IMR-90 (cell line): ENCODE measurements around the gene TAPT1. TPM values are rescaled to one million over a fixed set of nuclear protein-coding genes. Genes with fewer than 3 reads are reported as not detected.

ENCODE experiments used
- ATAC-seq: fragments of 200-7000 bp; cut with Tn5 transposase; 2 replicates; pipeline ENCODE4 v1.9.1; 2020; ENCODE audit warnings: low read depth, mild to moderate bottlenecking, moderate library complexity
- BruUV-seq: library from RNA; stranded (reverse); fragments of 400-500 nt; replicated peaks from 2 replicates; lab custom pipeline; 2021; lab: Mats Ljungman, UMichigan
- CTCF ChIA-PET: fragments of 300-600 bp; formaldehyde crosslinking; extraction: SDS; loops from one replicate; lab custom pipeline; 2021; ENCODE audit warnings: antibody characterized with exemption; lab: Yijun Ruan, JAX
- POLR2A ChIA-PET: fragments of 300-600 bp; sonication (Branson Sonifier 250); formaldehyde crosslinking; loops from one replicate; lab custom pipeline; 2022; ENCODE audit warnings: antibody characterized with exemption; ENCODE audit not compliant: unreplicated experiment; lab: Charles Lee
- DNase-seq: peaks from one replicate; pipeline ENCODE4 v3.0.0; 2013
- H2AFZ ChIP-seq: replicated peaks from 2 replicates; pipeline ENCODE3; 2013; ENCODE audit warnings: low read length, mild to moderate bottlenecking; ENCODE audit not compliant: poor library complexity
- H2AK5ac ChIP-seq: 2 replicates; pipeline ENCODE4 v1.6.1; 2013; ENCODE audit warnings: low read depth, low read length, inconsistent platforms
- H2AK9ac ChIP-seq: replicated peaks from 2 replicates; pipeline ENCODE3; 2013; ENCODE audit warnings: mild to moderate bottlenecking, low read depth, low read length, moderate library complexity; ENCODE audit not compliant: poor library complexity
- H2BK120ac ChIP-seq: 2 replicates; pipeline ENCODE4 v1.6.1; 2013; ENCODE audit warnings: low read depth, low read length, inconsistent platforms
- H2BK15ac ChIP-seq: 3 replicates; pipeline ENCODE4 v1.6.1; 2013; ENCODE audit warnings: low read depth, low read length, inconsistent platforms
- H2BK20ac ChIP-seq: 2 replicates; pipeline ENCODE4 v1.6.1; 2013; ENCODE audit warnings: low read depth, mild to moderate bottlenecking, inconsistent platforms, low read length, moderate library complexity
- H2BK5ac ChIP-seq: 2 replicates; pipeline ENCODE4 v1.6.1; 2013; ENCODE audit warnings: mild to moderate bottlenecking, low read depth, low read length, inconsistent platforms; ENCODE audit not compliant: poor library complexity, severe bottlenecking
- H3K14ac ChIP-seq: replicated peaks from 2 replicates; pipeline ENCODE4 v1.6.1; 2013; ENCODE audit warnings: low read depth, low read length, inconsistent platforms
- H3K18ac ChIP-seq: 2 replicates; pipeline ENCODE4 v1.6.1; 2013; ENCODE audit warnings: low read depth, low read length, control low read depth
- H3K23ac ChIP-seq: 2 replicates; pipeline ENCODE4 v1.6.1; 2013; ENCODE audit warnings: low read depth, low read length, inconsistent platforms
- H3K27ac ChIP-seq: 2 replicates; pipeline ENCODE4 v1.5.1; 2013; ENCODE audit warnings: mild to moderate bottlenecking, control low read depth, low read length; ENCODE audit not compliant: insufficient read depth
- H3K27me3 ChIP-seq: 2 replicates; pipeline ENCODE4 v1.6.1; 2013; ENCODE audit warnings: low read length; ENCODE audit not compliant: control insufficient read depth, insufficient read depth
- H3K36me3 ChIP-seq: 2 replicates; pipeline ENCODE4 v1.6.1; 2013; ENCODE audit warnings: low read length, mixed read lengths; ENCODE audit not compliant: control insufficient read depth, insufficient read depth
- H3K4ac ChIP-seq: 2 replicates; pipeline ENCODE4 v1.6.1; 2013; ENCODE audit warnings: low read depth, low read length, inconsistent platforms
- H3K4me1 ChIP-seq: 2 replicates; pipeline ENCODE4 v1.6.1; 2013; ENCODE audit warnings: low read length, mixed read lengths; ENCODE audit not compliant: control insufficient read depth, insufficient read depth
- H3K4me2 ChIP-seq: 2 replicates; pipeline ENCODE4 v1.6.1; 2013; ENCODE audit warnings: low read depth, mild to moderate bottlenecking, control low read depth, low read length, moderate library complexity
- H3K4me3 ChIP-seq: 2 replicates; pipeline ENCODE4 v1.5.1; 2013; ENCODE audit warnings: low read depth, mild to moderate bottlenecking, control low read depth, low read length, moderate library complexity; ENCODE audit not compliant: insufficient read depth
- H3K56ac ChIP-seq: 2 replicates; pipeline ENCODE4 v1.6.1; 2013; ENCODE audit warnings: low read length, inconsistent platforms; ENCODE audit not compliant: insufficient read depth; ENCODE audit errors: extremely low read depth
- H3K79me1 ChIP-seq, 2 experiments: 2 replicates each; pipeline ENCODE4 v1.6.1; 2013; ENCODE audit warnings: low read length in 2 of 2, inconsistent platforms in 1 of 2, low read depth in 1 of 2
- H3K9ac ChIP-seq: 2 replicates; pipeline ENCODE4 v1.6.1; 2013; ENCODE audit warnings: low read depth, low read length, control low read depth
- H3K9me1 ChIP-seq: 2 replicates; pipeline ENCODE4 v1.6.1; 2013; ENCODE audit warnings: low read length, inconsistent platforms; ENCODE audit not compliant: insufficient read depth
- H3K9me3 ChIP-seq: 2 replicates; pipeline ENCODE4 v1.6.1; 2013; ENCODE audit warnings: low read length; ENCODE audit not compliant: control insufficient read depth, insufficient read depth
- H4K20me1 ChIP-seq: 2 replicates; pipeline ENCODE4 v1.6.1; 2013; ENCODE audit warnings: low read length, inconsistent platforms; ENCODE audit not compliant: insufficient read depth
- H4K5ac ChIP-seq: 2 replicates; pipeline ENCODE4 v1.6.1; 2013; ENCODE audit warnings: mild to moderate bottlenecking, low read depth, low read length, control low read depth
- H4K8ac ChIP-seq, 2 experiments: 2 replicates each; pipeline ENCODE4 v1.6.1; 2013; ENCODE audit warnings: low read depth in 2 of 2, low read length in 2 of 2, control low read depth in 1 of 2, inconsistent platforms in 1 of 2
- H4K91ac ChIP-seq: 2 replicates; pipeline ENCODE4 v1.6.1; 2013; ENCODE audit warnings: low read depth, low read length, inconsistent platforms; ENCODE audit not compliant: insufficient read depth
- CHD1 ChIP-seq: IDR thresholded peaks from 2 replicates; pipeline ENCODE4 v1.6.1; 2012; ENCODE audit warnings: low read depth, low read length, improper control_type of control experiment
- MAZ ChIP-seq: IDR thresholded peaks from 2 replicates; pipeline ENCODE4 v1.6.1; 2012; ENCODE audit warnings: low read depth, mild to moderate bottlenecking, low read length, improper control_type of control experiment, moderate library complexity, borderline replicate concordance
- POLR2A ChIP-seq: IDR thresholded peaks from 2 replicates; pipeline ENCODE4 v1.6.1; 2012; ENCODE audit warnings: mild to moderate bottlenecking, low read depth, low read length
- RAD21 ChIP-seq: IDR thresholded peaks from 2 replicates; pipeline ENCODE4 v1.6.1; 2012; ENCODE audit warnings: low read length, improper control_type of control experiment
- RFX5 ChIP-seq: IDR thresholded peaks from 2 replicates; pipeline ENCODE4 v1.8.0; 2012; ENCODE audit warnings: low read depth, mild to moderate bottlenecking, low read length, moderate library complexity
- WGBS, 2 experiments: methylation state at CpG; one replicate each; pipeline versions ENCODE4 v1.1.5 to v1.1.7; 2013; ENCODE audit warnings: missing lambda C conversion rate in 2 of 2; ENCODE audit not compliant: insufficient read length in 1 of 2; ENCODE audit errors: extremely low coverage in 2 of 2; 5-methylcytosine and 5-hydroxymethylcytosine counted together
- dilution Hi-C: fragments of 300-500 bp; cut with HindIII; formaldehyde crosslinking; loops from one replicate; pipeline ENCODE4 v1.14.3; 2018; ENCODE audit warnings: low sequenced_read_pairs; ENCODE audit not compliant: unreplicated experiment
- in situ Hi-C: fragments of 300-500 bp; cut with MboI; formaldehyde crosslinking; loops from 3 replicates; pipeline ENCODE4 v1.14.3; 2019; ENCODE audit warnings: low sequenced_read_pairs, inconsistent platforms, mixed read lengths
- intact Hi-C: fragments of 100-400 bp; cut with micrococcal nuclease; formaldehyde crosslinking; loops from 2 replicates; pipeline ENCODE4 v1.10.0; 2022
- polyA plus RNA-seq, 3 experiments: library from polyadenylated mRNA; depleted of rRNA; stranded (reverse); fragments of >200 nt; gene quantifications; 2 replicates each; pipeline ENCODE4 v1.2.3, GENCODE V29; 2012; ENCODE audit warnings: low replicate concordance in 1 of 3
- total RNA-seq: library from RNA; depleted of rRNA; stranded (reverse); fragments of >200 nt; gene quantifications from 2 replicates; pipeline ENCODE4 v1.2.3, GENCODE V29; 2012
- TF ChIP-seq, protein P1 (sequence below): fragments of 150-350 bp; IDR thresholded peaks from 2 replicates; pipeline ENCODE4 v1.6.1; 2017; ENCODE audit warnings: mild to moderate bottlenecking, antibody characterized with exemption, low read length, low read depth
- TF ChIP-seq, protein P2 (sequence below): fragments of 150-350 bp; IDR thresholded peaks from 2 replicates; pipeline ENCODE4 v1.6.1; 2016; ENCODE audit warnings: low read depth, mild to moderate bottlenecking, low read length, moderate library complexity, borderline replicate concordance
- TF ChIP-seq, protein P3 (sequence below): conservative IDR thresholded peaks from 2 replicates; pipeline ENCODE4 v1.5.1; 2012; ENCODE audit warnings: mild to moderate bottlenecking, low read depth, low read length, improper control_type of control experiment

The TAPT1 gene
- total and polyA plus RNA-seq, 2 of the 4 experiments (the other 2 are of a cell fraction) = 5.6 to 12.2 TPM

DNA sequence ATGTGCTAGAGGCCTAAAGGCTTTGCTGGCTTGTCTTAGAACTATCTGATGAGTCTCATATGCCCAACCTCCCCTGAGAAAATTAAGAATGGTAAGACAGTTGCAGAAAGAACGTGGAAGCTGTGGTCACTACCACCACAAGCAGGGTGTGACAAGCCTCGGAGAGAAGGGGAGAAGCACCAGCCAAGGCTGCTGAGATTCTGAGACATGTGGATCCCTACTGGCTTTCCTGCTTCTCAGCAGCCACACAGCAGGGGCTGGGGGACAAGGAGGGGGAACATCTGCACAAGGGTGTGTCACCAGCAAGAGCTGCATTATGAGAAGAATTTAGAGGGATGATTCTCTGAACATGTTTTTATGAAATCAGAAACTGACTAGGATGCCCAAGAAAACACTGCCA, 19.4 kb downstream of the TAPT1 start:
- no peak overlapping the region for H3K27ac ChIP-seq
- H4K20me1 ChIP-seq = no peaks in the 10 kb centered on the region; the same call in 1 of the 2 replicates
- H4K91ac ChIP-seq = no peak overlapping the region
- H2AK9ac ChIP-seq = no peak overlapping the region
- H3K4ac ChIP-seq = no peak overlapping the region
- 82% methylated on average over 2 of the region's 2 CpGs; no CpG with 5 or more reads in 1 of the 2 experiments for WGBS, 2 experiments
- ATAC-seq = no peak
- H2BK15ac ChIP-seq = no peak overlapping the region
- in situ Hi-C loops = loop anchor here (25.0 kb wide), 1 partner anchor 720 kb away; no protein-coding TSS in a partner anchor
- TF ChIP-seq POLR2A (no peak), RFX5 (no peak), CHD1 (no peak), RAD21 (no peak), MAZ (no peak)
- TF ChIP-seq, protein P1, sequence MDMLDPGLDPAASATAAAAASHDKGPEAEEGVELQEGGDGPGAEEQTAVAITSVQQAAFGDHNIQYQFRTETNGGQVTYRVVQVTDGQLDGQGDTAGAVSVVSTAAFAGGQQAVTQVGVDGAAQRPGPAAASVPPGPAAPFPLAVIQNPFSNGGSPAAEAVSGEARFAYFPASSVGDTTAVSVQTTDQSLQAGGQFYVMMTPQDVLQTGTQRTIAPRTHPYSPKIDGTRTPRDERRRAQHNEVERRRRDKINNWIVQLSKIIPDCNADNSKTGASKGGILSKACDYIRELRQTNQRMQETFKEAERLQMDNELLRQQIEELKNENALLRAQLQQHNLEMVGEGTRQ = no peak
- TF ChIP-seq, protein P2, sequence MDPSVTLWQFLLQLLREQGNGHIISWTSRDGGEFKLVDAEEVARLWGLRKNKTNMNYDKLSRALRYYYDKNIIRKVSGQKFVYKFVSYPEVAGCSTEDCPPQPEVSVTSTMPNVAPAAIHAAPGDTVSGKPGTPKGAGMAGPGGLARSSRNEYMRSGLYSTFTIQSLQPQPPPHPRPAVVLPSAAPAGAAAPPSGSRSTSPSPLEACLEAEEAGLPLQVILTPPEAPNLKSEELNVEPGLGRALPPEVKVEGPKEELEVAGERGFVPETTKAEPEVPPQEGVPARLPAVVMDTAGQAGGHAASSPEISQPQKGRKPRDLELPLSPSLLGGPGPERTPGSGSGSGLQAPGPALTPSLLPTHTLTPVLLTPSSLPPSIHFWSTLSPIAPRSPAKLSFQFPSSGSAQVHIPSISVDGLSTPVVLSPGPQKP = no peak
- TF ChIP-seq, protein P3, sequence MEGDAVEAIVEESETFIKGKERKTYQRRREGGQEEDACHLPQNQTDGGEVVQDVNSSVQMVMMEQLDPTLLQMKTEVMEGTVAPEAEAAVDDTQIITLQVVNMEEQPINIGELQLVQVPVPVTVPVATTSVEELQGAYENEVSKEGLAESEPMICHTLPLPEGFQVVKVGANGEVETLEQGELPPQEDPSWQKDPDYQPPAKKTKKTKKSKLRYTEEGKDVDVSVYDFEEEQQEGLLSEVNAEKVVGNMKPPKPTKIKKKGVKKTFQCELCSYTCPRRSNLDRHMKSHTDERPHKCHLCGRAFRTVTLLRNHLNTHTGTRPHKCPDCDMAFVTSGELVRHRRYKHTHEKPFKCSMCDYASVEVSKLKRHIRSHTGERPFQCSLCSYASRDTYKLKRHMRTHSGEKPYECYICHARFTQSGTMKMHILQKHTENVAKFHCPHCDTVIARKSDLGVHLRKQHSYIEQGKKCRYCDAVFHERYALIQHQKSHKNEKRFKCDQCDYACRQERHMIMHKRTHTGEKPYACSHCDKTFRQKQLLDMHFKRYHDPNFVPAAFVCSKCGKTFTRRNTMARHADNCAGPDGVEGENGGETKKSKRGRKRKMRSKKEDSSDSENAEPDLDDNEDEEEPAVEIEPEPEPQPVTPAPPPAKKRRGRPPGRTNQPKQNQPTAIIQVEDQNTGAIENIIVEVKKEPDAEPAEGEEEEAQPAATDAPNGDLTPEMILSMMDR = no peak
- DNase-seq = no peak
- no peak overlapping the region for H2BK5ac ChIP-seq
- POLR2A ChIA-PET = no interaction called here
- no peak overlapping the region for H2BK120ac ChIP-seq
- no peak overlapping the region for H3K18ac ChIP-seq
- H3K4me1 ChIP-seq = no peaks in the 10 kb centered on the region
- intact Hi-C loops = loop anchor here (5.0 kb wide), 1 partner anchor 880 kb away; no protein-coding TSS in a partner anchor
- H3K4me2 ChIP-seq = no peak overlapping the region
- no peak overlapping the region for H2BK20ac ChIP-seq
- no peak overlapping the region for H2AK5ac ChIP-seq
- no peak overlapping the region for H4K5ac ChIP-seq
- H4K8ac ChIP-seq = no peak overlapping the region
- dilution Hi-C loops = no loop called here
- no peak overlapping the region for H2AFZ ChIP-seq
- H3K79me1 ChIP-seq = peaks cover 5 to 8% of the 10 kb centered on the region in 2 experiments; a peak in 1 of 4 replicates
- no peak overlapping the region for H3K9ac ChIP-seq
- H3K9me3 ChIP-seq = no peaks in the 10 kb centered on the region
- H3K23ac ChIP-seq = no peak overlapping the region
- no peaks in the 10 kb centered on the region for H3K27me3 ChIP-seq
- H3K9me1 ChIP-seq = no peaks in the 10 kb centered on the region
- CTCF ChIA-PET = no interaction called here
- H3K14ac ChIP-seq = no peak overlapping the region
- peaks cover 2% of the 10 kb centered on the region; the same call in 1 of the 2 replicates for H3K36me3 ChIP-seq
- no peak overlapping the region for H3K56ac ChIP-seq
- no TSS peak for BruUV-seq
- H3K4me3 ChIP-seq = no peak overlapping the region
